GM19240 (cell line): Measurements from ENCODE around the gene PPM1H.
"Not testable (repeated sequence)": the region's sequence is repeated elsewhere in the genome, so short reads cannot be mapped to it uniquely, and the experiment has no call there.

Experiments
- DNase-seq: peaks from one replicate; pipeline ENCODE4 v3.0.0; 2011; ENCODE audit warnings: low spot score; ENCODE audit not compliant: insufficient read length

PPM1H gene

GRCh38 chr12:62737615-62738014 lies 197.3 kb downstream of the PPM1H start:
- DNase-seq, result no peak

- DNase-seq, result no peak
Measured at GRCh38 chr12:62737188-62737587, 197.8 kb downstream of the PPM1H start.

GRCh38 chr12:62736596-62736995 lies 198.4 kb downstream of the PPM1H start:
- no peak for DNase-seq

GRCh38 chr12:62732861-62733427 lies 202.0 kb downstream of the PPM1H start:
- DNase-seq, result no peak

GRCh38 chr12:62731055-62731820 lies 203.7 kb downstream of the PPM1H start:
- no peak for DNase-seq

- DNase-seq, result no peak
Measured at GRCh38 chr12:62730649-62731048, 204.3 kb downstream of the PPM1H start.

- DNase-seq, result not testable (repeated sequence)
Measured at GRCh38 chr12:62729579-62730544, 205.1 kb downstream of the PPM1H start.

GRCh38 chr12:62728741-62729140 lies 206.2 kb downstream of the PPM1H start:
- DNase-seq, result no peak

- DNase-seq, result no peak
Measured at GRCh38 chr12:62726471-62726980, 208.4 kb downstream of the PPM1H start.

GRCh38 chr12:62725781-62726180 lies 209.2 kb downstream of the PPM1H start:
- DNase-seq, result no peak

GRCh38 chr12:62724947-62725451 lies 210.0 kb downstream of the PPM1H start:
- DNase-seq, result no peak

- DNase-seq, result no peak
Measured at GRCh38 chr12:62724285-62724684, 210.7 kb downstream of the PPM1H start.

GRCh38 chr12:62722971-62723680 lies 211.8 kb downstream of the PPM1H start:
- DNase-seq, result no peak

- DNase-seq, result no peak
Measured at GRCh38 chr12:62720661-62721330, 214.2 kb downstream of the PPM1H start.

- DNase-seq, result no peak
Measured at GRCh38 chr12:62720025-62720424, 214.9 kb downstream of the PPM1H start.

- DNase-seq, result no peak
Measured at GRCh38 chr12:62718762-62719426, 216.1 kb downstream of the PPM1H start.

GRCh38 chr12:62717643-62718042 lies 217.3 kb downstream of the PPM1H start:
- no peak for DNase-seq

- no peak for DNase-seq
Measured at GRCh38 chr12:62716866-62717525, 218.0 kb downstream of the PPM1H start.

GRCh38 chr12:62716037-62716436 lies 218.9 kb downstream of the PPM1H start:
- no peak for DNase-seq
